Measurements from ENCODE around the gene EHD1. TPM values are rescaled to one million over a fixed set of nuclear protein-coding genes. Genes with fewer than 3 reads are reported as not detected.

Gene EHD1
- total RNA-seq (2022), result 92.8 and 101 TPM in 2 replicates
- Bru-seq, nascent RNA, result percentile 75 among the genes with signal in this experiment
- percentile 73 among the genes with signal in this experiment for BruChase-seq, experiment 1, labeled RNA remaining after a 6-hour chase
- percentile 82 among the genes with signal in this experiment for BruChase-seq, experiment 2, labeled RNA remaining after a 2-hour chase
- long read RNA-seq, full-length matches to known transcripts, result 20 of 45 reads
- long read RNA-seq, partial matches to known transcripts, result 2 of 45 reads
- long read RNA-seq, other reads (novel, unspliced or antisense), result 23 of 45 reads

DNA sequence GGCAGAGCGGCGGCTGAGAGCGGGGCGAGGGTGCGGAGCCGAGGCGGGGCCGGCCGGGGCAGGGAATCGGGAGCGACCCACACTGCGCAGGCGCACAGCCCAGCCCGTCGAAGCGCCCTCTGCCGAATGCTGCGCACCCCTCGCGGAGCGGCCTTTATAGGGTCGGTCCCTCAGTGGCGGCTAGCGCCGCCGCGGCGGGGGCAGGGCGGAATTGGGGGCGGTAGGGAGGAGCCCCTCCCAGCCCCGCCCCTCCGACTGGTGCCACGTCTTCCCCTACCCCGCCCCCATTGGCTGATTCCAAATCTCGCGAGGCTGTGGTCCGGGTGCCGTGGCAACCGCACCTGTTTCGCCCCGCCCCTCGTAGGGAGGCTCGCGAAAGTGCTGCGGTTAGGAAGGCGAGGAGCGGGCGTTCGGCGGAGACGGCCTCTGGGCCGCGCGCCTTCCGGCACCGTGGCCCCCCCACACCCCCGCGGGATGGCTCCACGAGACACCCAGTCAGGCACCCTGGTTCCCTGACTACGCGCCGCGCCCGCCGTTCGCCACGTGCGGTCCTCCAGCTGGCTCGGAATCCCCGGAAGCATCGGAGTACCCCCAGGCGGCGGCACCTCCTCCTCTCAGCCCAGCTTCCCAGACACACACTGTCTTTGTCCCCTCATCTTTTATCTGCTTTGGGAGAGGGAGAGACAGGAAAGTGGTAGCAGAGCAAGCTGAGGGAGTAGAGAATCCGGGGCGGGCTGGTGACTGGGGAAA lies at the start of gene EHD1:
Gene EHD1 (minus strand): TSS at position 128 of the 750 bp plus-strand sequence. CDS start 157 bp downstream, outside the sequence.
- H3K27ac Mint-ChIP-seq (ENCODE audit: unreplicated experiment), result peak within 1 kb of the TSS; percentile 93
- H3K4me3 Mint-ChIP-seq (ENCODE audit: low read depth, unreplicated experiment), result peak within 1 kb of the TSS; percentile 98
- intact Hi-C loops (cut with micrococcal nuclease; ENCODE audit: unreplicated experiment), result no loop called here
- TSS peak; percentile 81 for BruUV-seq (replicated peaks)
- no peaks in the 10 kb centered on the region for H3K9me3 Mint-ChIP-seq (ENCODE audit: low read depth, unreplicated experiment)
- H3K36me3 Mint-ChIP-seq (ENCODE audit: insufficient read depth, unreplicated experiment), result peaks cover 58% of the 10 kb centered on the region
- peaks cover 28% of the 10 kb centered on the region for H3K4me1 Mint-ChIP-seq (ENCODE audit: low read depth, unreplicated experiment)
- CTCF ChIA-PET, result interaction anchor here (0.8 to 3.6 kb wide), 7 partner anchors 9 to 608 kb away, joined by 3 to 19 read pairs (median 7); partner anchors contain the start of gene BATF2
- TF ChIP-seq, protein P1, sequence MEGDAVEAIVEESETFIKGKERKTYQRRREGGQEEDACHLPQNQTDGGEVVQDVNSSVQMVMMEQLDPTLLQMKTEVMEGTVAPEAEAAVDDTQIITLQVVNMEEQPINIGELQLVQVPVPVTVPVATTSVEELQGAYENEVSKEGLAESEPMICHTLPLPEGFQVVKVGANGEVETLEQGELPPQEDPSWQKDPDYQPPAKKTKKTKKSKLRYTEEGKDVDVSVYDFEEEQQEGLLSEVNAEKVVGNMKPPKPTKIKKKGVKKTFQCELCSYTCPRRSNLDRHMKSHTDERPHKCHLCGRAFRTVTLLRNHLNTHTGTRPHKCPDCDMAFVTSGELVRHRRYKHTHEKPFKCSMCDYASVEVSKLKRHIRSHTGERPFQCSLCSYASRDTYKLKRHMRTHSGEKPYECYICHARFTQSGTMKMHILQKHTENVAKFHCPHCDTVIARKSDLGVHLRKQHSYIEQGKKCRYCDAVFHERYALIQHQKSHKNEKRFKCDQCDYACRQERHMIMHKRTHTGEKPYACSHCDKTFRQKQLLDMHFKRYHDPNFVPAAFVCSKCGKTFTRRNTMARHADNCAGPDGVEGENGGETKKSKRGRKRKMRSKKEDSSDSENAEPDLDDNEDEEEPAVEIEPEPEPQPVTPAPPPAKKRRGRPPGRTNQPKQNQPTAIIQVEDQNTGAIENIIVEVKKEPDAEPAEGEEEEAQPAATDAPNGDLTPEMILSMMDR (IDR thresholded peaks at IDR 0.05; ENCODE audit: unreplicated experiment), result peak; percentile 7
- no peaks in the 10 kb centered on the region for H3K27me3 Mint-ChIP-seq (ENCODE audit: unreplicated experiment)
- DNase-seq, result peak; percentile 99

GRCh38 chr11:64926689-64927088 lies 48.3 kb upstream of the EHD1 start:
- DNase-seq, result no peak
- H3K27me3 Mint-ChIP-seq (ENCODE audit: unreplicated experiment), result no peaks in the 10 kb centered on the region
- H3K27ac Mint-ChIP-seq (ENCODE audit: unreplicated experiment), result no peak overlapping the region
- TF ChIP-seq, protein P1 (IDR thresholded peaks at IDR 0.05; ENCODE audit: unreplicated experiment), result no peak
- intact Hi-C loops (cut with micrococcal nuclease; ENCODE audit: unreplicated experiment), result no loop called here
- peaks cover 20% of the 10 kb centered on the region for H3K36me3 Mint-ChIP-seq (ENCODE audit: insufficient read depth, unreplicated experiment)
- no peak overlapping the region for H3K4me3 Mint-ChIP-seq (ENCODE audit: low read depth, unreplicated experiment)
- H3K9me3 Mint-ChIP-seq (ENCODE audit: low read depth, unreplicated experiment), result no peaks in the 10 kb centered on the region
- no TSS peak for BruUV-seq (replicated peaks)
- CTCF ChIA-PET, result interaction anchor here (0.6 kb wide), 1 partner anchor 66 kb away, joined by 3 read pairs; no protein-coding TSS in a partner anchor
- H3K4me1 Mint-ChIP-seq (ENCODE audit: low read depth, unreplicated experiment), result peaks cover 8% of the 10 kb centered on the region

DNA sequence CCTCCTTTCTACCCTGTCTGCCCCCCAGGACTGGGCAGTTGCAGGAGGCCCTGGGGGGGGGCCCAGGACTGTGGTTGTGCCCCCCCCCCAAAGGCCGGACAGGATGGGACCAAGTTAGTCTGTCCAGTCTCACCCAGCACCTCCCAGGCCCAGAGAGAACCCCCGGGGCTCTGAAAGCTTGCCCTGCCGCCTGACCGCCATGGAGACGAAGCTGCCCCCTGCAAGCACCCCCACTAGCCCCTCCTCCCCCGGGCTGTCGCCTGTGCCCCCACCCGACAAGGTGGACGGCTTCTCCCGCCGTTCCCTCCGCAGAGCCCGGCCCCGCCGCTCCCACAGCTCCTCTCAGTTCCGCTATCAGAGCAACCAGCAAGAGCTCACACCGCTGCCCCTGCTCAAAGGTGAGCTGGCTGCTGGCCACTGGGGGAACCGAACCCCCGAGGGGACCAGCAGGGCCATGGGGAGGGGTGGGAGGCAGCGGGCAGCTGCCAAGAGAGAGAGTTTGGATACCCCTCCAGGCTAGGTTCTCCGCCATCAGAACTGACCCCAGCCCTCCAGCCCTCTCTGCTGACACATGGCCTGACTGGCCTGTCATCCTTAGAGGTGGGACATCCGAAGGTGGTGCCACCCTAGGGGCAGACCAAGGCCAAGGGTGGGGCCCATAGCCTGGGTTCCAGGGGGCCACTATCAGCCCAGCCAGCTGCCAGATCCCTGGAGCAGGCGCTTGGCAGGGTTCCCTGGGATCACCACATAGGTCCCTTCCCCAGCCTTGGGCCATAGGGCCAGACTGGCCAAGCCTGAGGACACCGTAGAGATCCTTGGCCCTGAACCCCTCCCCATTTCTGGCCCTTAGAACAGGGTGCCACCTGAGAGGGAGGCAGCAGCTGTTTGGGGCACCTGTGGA lies 47.4 kb upstream of the EHD1 start:
- CTCF ChIA-PET, result interaction anchor here (0.6 kb wide), 1 partner anchor 67 kb away, joined by 3 read pairs; no protein-coding TSS in a partner anchor
- intact Hi-C loops (cut with micrococcal nuclease; ENCODE audit: unreplicated experiment), result no loop called here
- DNase-seq, result no peak
- no peaks in the 10 kb centered on the region for H3K9me3 Mint-ChIP-seq (ENCODE audit: low read depth, unreplicated experiment)
- peaks cover 8% of the 10 kb centered on the region for H3K4me1 Mint-ChIP-seq (ENCODE audit: low read depth, unreplicated experiment)
- H3K4me3 Mint-ChIP-seq (ENCODE audit: low read depth, unreplicated experiment), result peak overlapping the region; percentile 84
- TF ChIP-seq, protein P1 (IDR thresholded peaks at IDR 0.05; ENCODE audit: unreplicated experiment), result no peak
- H3K27ac Mint-ChIP-seq (ENCODE audit: unreplicated experiment), result peak overlapping the region; percentile 17
- no TSS peak for BruUV-seq (replicated peaks)
- H3K27me3 Mint-ChIP-seq (ENCODE audit: unreplicated experiment), result no peaks in the 10 kb centered on the region
- H3K36me3 Mint-ChIP-seq (ENCODE audit: insufficient read depth, unreplicated experiment), result peaks cover 20% of the 10 kb centered on the region

DNA sequence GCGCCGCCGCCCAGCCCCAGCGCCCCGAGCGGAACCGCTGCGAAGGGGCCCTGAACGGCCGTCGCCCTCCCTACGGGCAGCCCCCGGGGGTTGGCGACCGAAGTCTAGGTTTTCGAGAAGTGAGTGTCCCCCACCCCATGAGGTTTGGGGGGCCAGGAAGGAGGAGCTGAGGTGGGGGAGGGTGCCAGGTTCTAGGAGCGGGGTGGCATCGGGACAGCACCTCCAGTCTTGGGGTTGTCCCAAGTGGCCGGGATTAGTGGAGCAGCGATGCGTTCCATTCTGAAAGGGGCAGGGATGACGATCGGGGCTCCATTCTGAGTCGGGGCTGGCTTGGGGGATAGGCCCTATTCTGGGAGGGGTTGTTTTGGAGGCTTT lies 46.5 kb upstream of the EHD1 start:
- peak overlapping the region; percentile 17 for H3K27ac Mint-ChIP-seq (ENCODE audit: unreplicated experiment)
- CTCF ChIA-PET, result interaction anchor here (1.5 kb wide), 1 partner anchor 72 kb away, joined by 5 read pairs; the partner anchor contains the start of gene BATF2
- no peak for DNase-seq
- no peaks in the 10 kb centered on the region for H3K27me3 Mint-ChIP-seq (ENCODE audit: unreplicated experiment)
- BruUV-seq (replicated peaks), result no TSS peak
- peak overlapping the region; percentile 84 for H3K4me3 Mint-ChIP-seq (ENCODE audit: low read depth, unreplicated experiment)
- H3K9me3 Mint-ChIP-seq (ENCODE audit: low read depth, unreplicated experiment), result no peaks in the 10 kb centered on the region
- H3K36me3 Mint-ChIP-seq (ENCODE audit: insufficient read depth, unreplicated experiment), result peaks cover 20% of the 10 kb centered on the region
- intact Hi-C loops (cut with micrococcal nuclease; ENCODE audit: unreplicated experiment), result no loop called here
- peaks cover 8% of the 10 kb centered on the region for H3K4me1 Mint-ChIP-seq (ENCODE audit: low read depth, unreplicated experiment)
- TF ChIP-seq, protein P1 (IDR thresholded peaks at IDR 0.05; ENCODE audit: unreplicated experiment), result no peak
